OCI-LY7 (cell line): ENCODE data around the gene TEN1. TPM values are rescaled to one million over a fixed set of nuclear protein-coding genes. Genes with fewer than 3 reads are reported as not detected.

Experiments used
- BruUV-seq: library from RNA; stranded (reverse); fragments of 400-500 nt; replicated peaks from 2 replicates; lab custom pipeline; 2021; lab: Mats Ljungman, UMichigan
- CTCF ChIA-PET: fragments of 300-600 bp; sonication (Branson Sonifier 250); formaldehyde crosslinking; loops from one replicate; lab custom pipeline; 2022; ENCODE audit warnings: antibody characterized with exemption; ENCODE audit not compliant: unreplicated experiment; lab: Charles Lee
- POLR2A ChIA-PET: fragments of 300-600 bp; sonication (Branson Sonifier 250); formaldehyde crosslinking; loops from one replicate; lab custom pipeline; 2022; ENCODE audit warnings: antibody characterized with exemption; lab: Charles Lee
- DNase-seq: peaks from one replicate; pipeline ENCODE4 v3.0.0-alpha.2; 2015; ENCODE audit warnings: low spot score
- H2AFZ ChIP-seq: fragments of 200-600 bp; sonication (generic), shearing (Covaris generic); 2 replicates; pipeline ENCODE4 v1.6.1; 2014; ENCODE audit warnings: mild to moderate bottlenecking, antibody characterized with exemption, low read length, moderate library complexity
- H3K27ac ChIP-seq: fragments of 200-600 bp; sonication (generic); 2 replicates; pipeline ENCODE4 v1.5.1; 2014; ENCODE audit warnings: mixed run types, low read depth, mild to moderate bottlenecking, moderate library complexity, low read length, inconsistent platforms; ENCODE audit not compliant: poor library complexity, severe bottlenecking
- H3K36me3 ChIP-seq: fragments of 200-600 bp; sonication (generic); 2 replicates; pipeline ENCODE4 v1.6.1; 2014; ENCODE audit warnings: mild to moderate bottlenecking, antibody characterized with exemption, low read length, moderate library complexity, mixed read lengths; ENCODE audit not compliant: insufficient read depth
- H3K4me1 ChIP-seq: fragments of 200-600 bp; sonication (generic); 2 replicates; pipeline ENCODE4 v1.5.1; 2014; ENCODE audit warnings: mild to moderate bottlenecking, low read length; ENCODE audit not compliant: insufficient read depth, poor library complexity, severe bottlenecking
- H3K4me2 ChIP-seq: fragments of 200-600 bp; sonication (generic); 2 replicates; pipeline ENCODE4 v1.6.1; 2014; ENCODE audit warnings: mild to moderate bottlenecking, low read length
- H3K4me3 ChIP-seq: fragments of 200-600 bp; sonication (generic); 2 replicates; pipeline ENCODE4 v1.5.1; 2014; ENCODE audit warnings: mild to moderate bottlenecking, low read depth, low read length; ENCODE audit not compliant: poor library complexity, severe bottlenecking
- H3K79me2 ChIP-seq: fragments of 200-600 bp; sonication (generic); 2 replicates; pipeline ENCODE4 v1.6.1; 2016; ENCODE audit warnings: low read depth, mild to moderate bottlenecking, low read length, moderate library complexity, mixed read lengths; ENCODE audit not compliant: insufficient read depth
- H3K9me2 ChIP-seq: fragments of 200-600 bp; sonication (generic); 2 replicates; pipeline ENCODE4 v1.6.1; 2016; ENCODE audit warnings: mild to moderate bottlenecking, low read length, mixed read lengths; ENCODE audit not compliant: insufficient read depth
- H3K9me3 ChIP-seq: fragments of 200-600 bp; sonication (generic); 2 replicates; pipeline ENCODE4 v1.6.1; 2014; ENCODE audit warnings: mild to moderate bottlenecking, mixed run types, low read length, mixed read lengths
- H4K20me1 ChIP-seq: fragments of 200-600 bp; sonication (generic); 2 replicates; pipeline ENCODE4 v1.6.1; 2014; ENCODE audit warnings: mild to moderate bottlenecking, antibody characterized with exemption, low read length, moderate library complexity, mixed read lengths; ENCODE audit not compliant: insufficient read depth
- EZH2phosphoT487 ChIP-seq: fragments of 200-600 bp; sonication (generic); IDR thresholded peaks from 2 replicates; pipeline ENCODE4 v1.6.1; 2018; ENCODE audit warnings: low read depth, borderline replicate concordance, mild to moderate bottlenecking, mixed run types, antibody characterized with exemption, low read length, moderate library complexity, mixed read lengths
- intact Hi-C: fragments of 100-400 bp; cut with micrococcal nuclease; formaldehyde crosslinking; loops from one replicate; pipeline ENCODE4 v1.10.0; 2022; ENCODE audit not compliant: unreplicated experiment
- total RNA-seq, 2 experiments: library from RNA; depleted of rRNA in 1 of 2; stranded (reverse); fragments of >200 nt in 1 of 2; shearing (Covaris generic) in 1 of 2; gene quantifications; 2 replicates each; pipeline ENCODE4 v1.2.3, GENCODE V29; 2014 to 2022
- TF ChIP-seq, protein P1 (sequence below): fragments of 200-600 bp; sonication (generic); conservative IDR thresholded peaks from 2 replicates; pipeline ENCODE4 v1.5.1; 2014; ENCODE audit warnings: mild to moderate bottlenecking, antibody characterized with exemption, low read length, moderate library complexity, mixed read lengths

The TEN1 gene
- total RNA-seq, 2 experiments from 2014 or later = 17.6 to 18.2 TPM

DNA sequence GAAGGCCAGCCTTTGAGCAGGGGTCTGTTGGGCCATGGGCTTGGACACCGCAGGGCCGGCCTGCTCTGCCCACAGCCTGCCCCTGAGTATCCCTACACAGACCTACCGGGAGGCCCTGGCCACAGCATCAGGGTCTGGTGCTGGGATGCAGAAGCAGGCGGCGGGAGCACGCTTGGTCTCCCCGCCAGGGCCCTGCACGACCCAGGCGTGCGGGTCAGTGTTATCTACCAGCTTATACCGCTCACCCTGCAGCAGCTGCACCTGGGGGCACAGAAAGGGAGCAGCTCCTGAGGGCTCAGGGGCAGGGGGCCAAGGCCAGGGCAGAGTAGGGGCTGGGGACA lies 39.3 kb downstream of the TEN1 start:
- DNase-seq = no peak
- TF ChIP-seq, protein P1, sequence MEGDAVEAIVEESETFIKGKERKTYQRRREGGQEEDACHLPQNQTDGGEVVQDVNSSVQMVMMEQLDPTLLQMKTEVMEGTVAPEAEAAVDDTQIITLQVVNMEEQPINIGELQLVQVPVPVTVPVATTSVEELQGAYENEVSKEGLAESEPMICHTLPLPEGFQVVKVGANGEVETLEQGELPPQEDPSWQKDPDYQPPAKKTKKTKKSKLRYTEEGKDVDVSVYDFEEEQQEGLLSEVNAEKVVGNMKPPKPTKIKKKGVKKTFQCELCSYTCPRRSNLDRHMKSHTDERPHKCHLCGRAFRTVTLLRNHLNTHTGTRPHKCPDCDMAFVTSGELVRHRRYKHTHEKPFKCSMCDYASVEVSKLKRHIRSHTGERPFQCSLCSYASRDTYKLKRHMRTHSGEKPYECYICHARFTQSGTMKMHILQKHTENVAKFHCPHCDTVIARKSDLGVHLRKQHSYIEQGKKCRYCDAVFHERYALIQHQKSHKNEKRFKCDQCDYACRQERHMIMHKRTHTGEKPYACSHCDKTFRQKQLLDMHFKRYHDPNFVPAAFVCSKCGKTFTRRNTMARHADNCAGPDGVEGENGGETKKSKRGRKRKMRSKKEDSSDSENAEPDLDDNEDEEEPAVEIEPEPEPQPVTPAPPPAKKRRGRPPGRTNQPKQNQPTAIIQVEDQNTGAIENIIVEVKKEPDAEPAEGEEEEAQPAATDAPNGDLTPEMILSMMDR = no peak
- TF ChIP-seq EZH2phosphoT487 = no peak
- no peaks in the 10 kb centered on the region for H3K36me3 ChIP-seq
- H2AFZ ChIP-seq = no peak overlapping the region
- H3K4me1 ChIP-seq = peaks cover 40% of the 10 kb centered on the region
- H3K79me2 ChIP-seq = no peaks in the 10 kb centered on the region
- ChIA-PET POLR2A (interaction anchor here (2.5 kb wide), 1 partner anchor 53 kb away, joined by 12 read pairs; the partner anchor contains the start of gene SRP68), CTCF (interaction anchor here (0.6 to 1.4 kb wide), 2 partner anchors 20 to 86 kb away, joined by 3 read pairs; no protein-coding TSS in a partner anchor)
- H4K20me1 ChIP-seq = no peaks in the 10 kb centered on the region
- H3K4me3 ChIP-seq = no peak overlapping the region
- H3K9me3 ChIP-seq = no peaks in the 10 kb centered on the region
- H3K27ac ChIP-seq = no peak overlapping the region
- BruUV-seq = no TSS peak
- intact Hi-C loops = no loop called here
- H3K9me2 ChIP-seq = no peaks in the 10 kb centered on the region
- no peak overlapping the region for H3K4me2 ChIP-seq

DNA sequence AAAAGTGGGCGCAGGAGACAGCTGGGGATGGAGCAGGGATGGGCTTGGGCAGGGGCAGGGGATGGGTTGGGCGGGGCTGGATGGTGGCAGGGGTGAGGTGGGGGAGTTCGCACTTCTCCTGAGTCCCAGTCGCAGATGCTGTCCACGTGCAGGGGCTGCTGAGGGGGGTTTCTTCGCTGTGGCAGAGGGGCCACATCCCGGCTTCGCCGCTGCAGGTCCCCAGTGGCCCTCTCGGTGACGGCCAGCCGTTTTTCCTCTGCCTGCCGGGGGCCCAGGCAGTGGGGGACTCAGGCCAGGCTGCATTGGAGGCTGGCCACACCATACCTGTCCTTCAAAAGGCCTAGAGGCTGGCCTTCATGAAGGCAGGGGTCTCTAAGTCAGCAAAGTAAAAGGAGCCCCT lies 39.8 kb downstream of the TEN1 start:
- TF ChIP-seq, protein P1 = no peak
- TF ChIP-seq EZH2phosphoT487 = no peak
- POLR2A ChIA-PET = interaction anchor here (1.0 to 2.5 kb wide), 2 partner anchors 21 to 53 kb away, joined by 3 to 12 read pairs; partner anchors contain the start of gene SRP68

DNA sequence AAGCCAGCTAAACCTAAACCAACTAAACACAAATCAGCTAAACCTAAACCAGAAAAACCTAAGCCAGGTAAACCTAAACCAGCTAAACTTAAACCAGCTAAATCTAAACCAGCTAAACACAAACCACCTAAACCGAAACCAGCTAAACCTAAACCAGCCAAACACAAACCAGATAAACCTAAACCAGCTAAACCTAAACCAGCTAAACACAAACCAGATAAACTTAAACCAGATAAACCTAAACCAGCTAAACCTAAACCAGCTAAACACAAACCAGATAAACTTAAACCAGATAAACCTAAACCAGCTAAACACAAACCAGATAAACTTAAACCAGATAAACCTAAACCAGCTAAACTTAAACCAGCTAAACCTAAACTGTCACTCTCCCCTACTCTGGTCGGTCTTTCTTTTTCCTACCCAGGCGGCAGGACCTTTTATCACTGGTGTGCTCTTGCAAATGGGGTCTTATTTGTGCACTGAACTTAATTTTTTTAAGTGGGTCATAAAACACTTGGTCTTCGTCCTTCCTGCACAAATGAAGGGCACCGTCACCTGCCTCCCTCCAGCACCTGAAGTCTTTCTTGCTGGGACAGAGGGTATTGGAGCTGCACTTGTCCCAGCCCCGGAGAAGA lies 40.9 kb downstream of the TEN1 start:
- H3K36me3 ChIP-seq = no peaks in the 10 kb centered on the region
- no TSS peak for BruUV-seq
- peaks cover 31% of the 10 kb centered on the region for H3K4me1 ChIP-seq
- DNase-seq = peak; percentile 53
- TF ChIP-seq, protein P1 = no peak
- TF ChIP-seq EZH2phosphoT487 = no peak
- no peaks in the 10 kb centered on the region for H3K9me3 ChIP-seq
- H3K27ac ChIP-seq = peak overlapping the region; percentile 6
- H3K9me2 ChIP-seq = no peaks in the 10 kb centered on the region
- peak overlapping the region; percentile 37; the same call in 1 of the 2 replicates for H2AFZ ChIP-seq
- intact Hi-C loops = no loop called here
- H4K20me1 ChIP-seq = no peaks in the 10 kb centered on the region
- ChIA-PET CTCF (interaction anchor here (0.5 to 2.1 kb wide), 7 partner anchors 9 to 288 kb away, joined by 3 to 14 read pairs (median 4); partner anchors contain the start of genes EXOC7 and QRICH2), POLR2A (interaction anchor here (0.6 to 2.5 kb wide), 11 partner anchors 9 to 235 kb away, joined by 3 to 12 read pairs (median 3); partner anchors contain the start of genes SRP68 and UNK)
- H3K4me2 ChIP-seq = peak overlapping the region; percentile 64
- no peaks in the 10 kb centered on the region for H3K79me2 ChIP-seq
- peak overlapping the region; percentile 49 for H3K4me3 ChIP-seq

More for the DNA sequence above, 39.8 kb downstream of the TEN1 start:
- CTCF ChIA-PET = interaction anchor here (0.6 to 2.1 kb wide), 5 partner anchors 10 to 289 kb away, joined by 3 to 14 read pairs (median 3); partner anchors contain the start of genes EXOC7 and QRICH2
- no peaks in the 10 kb centered on the region for H3K9me3 ChIP-seq
- H3K4me2 ChIP-seq = no peak overlapping the region
- H3K79me2 ChIP-seq = no peaks in the 10 kb centered on the region
- no TSS peak for BruUV-seq
- H3K9me2 ChIP-seq = no peaks in the 10 kb centered on the region
- H3K4me1 ChIP-seq = peaks cover 39% of the 10 kb centered on the region
- no peaks in the 10 kb centered on the region for H4K20me1 ChIP-seq
- H2AFZ ChIP-seq = no peak overlapping the region
- no peaks in the 10 kb centered on the region for H3K36me3 ChIP-seq
- H3K27ac ChIP-seq = no peak overlapping the region
- DNase-seq = no peak
- H3K4me3 ChIP-seq = no peak overlapping the region
- intact Hi-C loops = no loop called here
